Body of pancreas (tissue), 4 donors: ENCODE data around the gene IFT27. TPM values are rescaled to one million over a fixed set of nuclear protein-coding genes. Genes with fewer than 3 reads are reported as not detected.

Experiments
- ATAC-seq: fragments of 150-250 bp; one replicate; pipeline ENCODE4 v1.9.1; 2016
- DNase-seq, 4 donors: peaks; one replicate each; pipeline ENCODE4 v3.0.0-alpha.2; 2019
- H3K27ac ChIP-seq, 4 donors: fragments of 200-600 bp; sonication (generic); 1 replicate in 3 of 4; 2 replicates in 1 of 4; pipeline versions ENCODE4 v1.5.1 to v1.6.1; 2016 to 2019; ENCODE audit warnings: mild to moderate bottlenecking in 1 of 4, mixed read lengths in 1 of 4, moderate library complexity in 1 of 4
- H3K27me3 ChIP-seq, 2 donors: fragments of 200-600 bp; sonication (generic); one replicate each; pipeline ENCODE4 v1.6.0; 2016; ENCODE audit warnings: mild to moderate bottlenecking in 1 of 2
- H3K36me3 ChIP-seq, 2 donors: fragments of 200-600 bp; sonication (generic); replicated peaks in 1 of 2; 2 replicates each; pipeline ENCODE4 v1.5.1; 2016; ENCODE audit warnings: low read depth in 2 of 2; ENCODE audit not compliant: insufficient read depth in 1 of 2
- H3K4me1 ChIP-seq: fragments of 200-600 bp; sonication (generic); one replicate; pipeline ENCODE4 v1.6.0; 2016
- H3K4me3 ChIP-seq, 2 donors: fragments of 200-600 bp; sonication (generic); 1 replicate in 1 of 2; 2 replicates in 1 of 2; pipeline ENCODE4 v1.5.1; 2016 to 2019
- H3K9me3 ChIP-seq, 3 donors: fragments of 200-600 bp; sonication (generic); 1 replicate in 2 of 3; 2 replicates in 1 of 3; pipeline ENCODE4 v1.5.1; 2016
- CTCF ChIP-seq, 7 experiments: fragments of 450-650 bp in 4 of 7; fragments of 200-600 bp in 3 of 7; sonication (generic) in 3 of 7; IDR thresholded peaks; one replicate each; pipeline ENCODE4 v1.5.1; 2016 to 2019; ENCODE audit warnings: antibody characterized with exemption in 7 of 7
- POLR2A ChIP-seq, 3 donors: fragments of 450-650 bp; IDR thresholded peaks; one replicate each; pipeline ENCODE4 v1.6.1; 2016; ENCODE audit warnings: antibody characterized with exemption in 3 of 3, mild to moderate bottlenecking in 2 of 3
- WGBS, 2 donors: methylation state at CpG; one replicate each; pipeline ENCODE4 v1.1.5; 2017; 5-methylcytosine and 5-hydroxymethylcytosine counted together
- intact Hi-C: fragments of 100-400 bp; cut with DNase I; formaldehyde crosslinking; loops from one replicate; pipeline ENCODE4 v1.15.1; 2023
- total RNA-seq, 2 donors: library from RNA; depleted of rRNA; stranded (reverse); fragments of >200 nt; gene quantifications; one replicate each; pipeline ENCODE4 v1.1.0, GENCODE V29; 2016

IFT27 gene
- total RNA-seq, 2 donors from 2014 or later = 7.6 to 15.8 TPM

- no peaks in the 10 kb centered on the region for H3K27me3 ChIP-seq
- H3K36me3 ChIP-seq = no peaks in the 10 kb centered on the region
- no peak overlapping the region for H3K4me3 ChIP-seq
- H3K9me3 ChIP-seq = no peaks in the 10 kb centered on the region
- no peak overlapping the region for H3K27ac ChIP-seq
- DNase-seq (no peak), ATAC-seq (no peak)
- no peaks in the 10 kb centered on the region for H3K4me1 ChIP-seq
- TF ChIP-seq POLR2A (IDR thresholded peaks at IDR 0.05) = no peak
- no peak for TF ChIP-seq CTCF (IDR thresholded peaks at IDR 0.05)
- intact Hi-C loops = no loop called here
- 81 to 84% methylated on average over 7 of the region's 7 CpGs for WGBS, 2 donors
Measured at GRCh38 chr22:36795633-36796032, 19.7 kb upstream of the IFT27 start.

GRCh38 chr22:36790648-36791047 is 14.7 kb upstream of the IFT27 start:
- Histone ChIP-seq H3K9me3 (no peaks in the 10 kb centered on the region), H3K36me3 (no peaks in the 10 kb centered on the region), H3K4me1 (no peaks in the 10 kb centered on the region), H3K27ac (no peak overlapping the region), H3K4me3 (no peak overlapping the region), H3K27me3 (no peaks in the 10 kb centered on the region)
- ATAC-seq (no peak), DNase-seq (no peak)
- WGBS, 2 donors = 0 to 26% methylated on average over 2 to 7 of the region's 7 CpGs
- intact Hi-C loops = no loop called here
- TF ChIP-seq CTCF (IDR thresholded peaks at IDR 0.05) (no peak), POLR2A (IDR thresholded peaks at IDR 0.05) (no peak)

- DNase-seq = no peak
Measured at GRCh38 chr22:36787204-36787988, 11.5 kb upstream of the IFT27 start.

GRCh38 chr22:36783743-36784142 is 7.8 kb upstream of the IFT27 start:
- Histone ChIP-seq H3K27ac (no peak overlapping the region), H3K4me1 (peaks cover 3% of the 10 kb centered on the region), H3K9me3 (no peaks in the 10 kb centered on the region), H3K36me3 (no peaks in the 10 kb centered on the region), H3K27me3 (no peaks in the 10 kb centered on the region), H3K4me3 (no peak overlapping the region)
- intact Hi-C loops = loop anchor here (10.0 kb wide), 1 partner anchor 271 kb away; the partner anchor contains the start of gene KCTD17
- WGBS, 2 donors = 58 to 67% methylated on average over 2 of the region's 2 CpGs
- TF ChIP-seq CTCF (IDR thresholded peaks at IDR 0.05) = no peak
- no peak for TF ChIP-seq POLR2A (IDR thresholded peaks at IDR 0.05)
- no peak for ATAC-seq
- DNase-seq = no peak

More at GRCh38 chr22:36787204-36787988, 11.5 kb upstream of the IFT27 start:
- intact Hi-C loops = loop anchor here (10.0 kb wide), 1 partner anchor 267 kb away; the partner anchor contains the start of gene KCTD17
- no peaks in the 10 kb centered on the region for H3K27me3 ChIP-seq
- no peaks in the 10 kb centered on the region for H3K4me1 ChIP-seq
- 43 to 57% methylated on average over 11 to 17 of the region's 17 CpGs for WGBS, 2 donors
- H3K27ac ChIP-seq = no peak overlapping the region
- no peak for ATAC-seq
- no peak overlapping the region for H3K4me3 ChIP-seq
- no peaks in the 10 kb centered on the region for H3K9me3 ChIP-seq
- TF ChIP-seq CTCF (IDR thresholded peaks at IDR 0.05) (no peak), POLR2A (IDR thresholded peaks at IDR 0.05) (no peak)
- no peaks in the 10 kb centered on the region for H3K36me3 ChIP-seq
